Ishikawa (cell line): ENCODE results near the gene SH3BP2.

Experiments
- CREB1 ChIP-seq: IDR thresholded peaks from 2 replicates; pipeline ENCODE4 v1.6.1; 2012; ENCODE audit warnings: low read depth
- MAX ChIP-seq: IDR thresholded peaks from 2 replicates; pipeline ENCODE4 v1.6.1; 2012
- TCF12 ChIP-seq: IDR thresholded peaks from 2 replicates; pipeline ENCODE4 v1.6.1; 2012; ENCODE audit warnings: low read depth
- YY1 ChIP-seq: IDR thresholded peaks from 2 replicates; pipeline ENCODE4 v1.6.1; 2012; ENCODE audit warnings: low read depth

GRCh38 chr4:2812612-2813354 lies 19.9 kb downstream of the SH3BP2 start:
- no peak for TF ChIP-seq TCF12
- TF ChIP-seq YY1, result no peak
- TF ChIP-seq MAX, result no peak
- TF ChIP-seq CREB1, result no peak
